GM12874 (cell line): ENCODE measurements around the gene YWHAG.

Experiments used
- CTCF ChIP-seq: IDR thresholded peaks from 2 replicates; pipeline ENCODE4 v1.5.1; 2011; ENCODE audit warnings: low read depth, mild to moderate bottlenecking, control low read depth, low read length, moderate library complexity; ENCODE audit not compliant: insufficient read depth

YWHAG gene

DNA sequence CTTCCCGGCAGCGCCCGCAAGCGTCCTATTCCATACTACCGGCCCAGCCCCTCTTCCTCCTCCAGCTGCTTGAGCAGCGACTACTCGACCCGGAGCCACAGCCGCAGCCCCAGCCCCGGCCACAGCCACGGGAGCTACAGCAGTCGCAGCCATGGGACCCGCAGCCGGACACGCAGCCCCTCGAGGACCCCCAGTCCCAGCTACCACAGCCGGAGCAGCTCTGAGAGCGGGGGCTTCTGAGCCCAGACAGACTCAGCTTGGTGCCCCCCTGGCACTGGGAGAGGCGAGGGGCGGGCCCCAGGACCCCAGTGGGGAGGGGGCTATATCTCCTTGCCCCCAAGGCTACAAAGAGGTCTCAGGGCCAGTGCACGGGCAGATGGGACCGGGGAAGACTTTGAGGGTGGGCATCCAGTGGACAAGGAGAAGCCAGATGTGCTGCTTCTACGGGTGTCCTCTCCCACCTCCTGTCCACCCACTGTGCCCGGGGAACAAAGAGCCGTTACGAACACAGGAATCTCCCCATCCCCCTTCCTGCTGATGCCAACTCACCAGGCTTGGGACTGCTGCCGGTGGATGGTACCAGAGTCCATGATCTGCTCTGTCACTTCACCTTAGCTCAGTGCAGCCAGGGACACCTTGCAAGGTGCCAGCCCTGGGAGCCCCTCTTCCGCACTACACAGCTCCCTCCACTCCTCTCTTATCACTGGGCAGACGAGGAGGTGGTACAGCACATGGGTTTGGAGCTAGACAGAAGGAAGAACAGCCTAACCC, 73.0 kb downstream of the YWHAG start:
- no peak for TF ChIP-seq CTCF

- no peak for TF ChIP-seq CTCF
These were observed 75.3 kb downstream of the YWHAG start for GRCh38 chr7:76283254-76284159.

- TF ChIP-seq CTCF, result no peak
These were observed 76.2 kb downstream of the YWHAG start for GRCh38 chr7:76282344-76283253.

- TF ChIP-seq CTCF, result no peak
These were observed 77.0 kb downstream of the YWHAG start for GRCh38 chr7:76281706-76282343.

DNA sequence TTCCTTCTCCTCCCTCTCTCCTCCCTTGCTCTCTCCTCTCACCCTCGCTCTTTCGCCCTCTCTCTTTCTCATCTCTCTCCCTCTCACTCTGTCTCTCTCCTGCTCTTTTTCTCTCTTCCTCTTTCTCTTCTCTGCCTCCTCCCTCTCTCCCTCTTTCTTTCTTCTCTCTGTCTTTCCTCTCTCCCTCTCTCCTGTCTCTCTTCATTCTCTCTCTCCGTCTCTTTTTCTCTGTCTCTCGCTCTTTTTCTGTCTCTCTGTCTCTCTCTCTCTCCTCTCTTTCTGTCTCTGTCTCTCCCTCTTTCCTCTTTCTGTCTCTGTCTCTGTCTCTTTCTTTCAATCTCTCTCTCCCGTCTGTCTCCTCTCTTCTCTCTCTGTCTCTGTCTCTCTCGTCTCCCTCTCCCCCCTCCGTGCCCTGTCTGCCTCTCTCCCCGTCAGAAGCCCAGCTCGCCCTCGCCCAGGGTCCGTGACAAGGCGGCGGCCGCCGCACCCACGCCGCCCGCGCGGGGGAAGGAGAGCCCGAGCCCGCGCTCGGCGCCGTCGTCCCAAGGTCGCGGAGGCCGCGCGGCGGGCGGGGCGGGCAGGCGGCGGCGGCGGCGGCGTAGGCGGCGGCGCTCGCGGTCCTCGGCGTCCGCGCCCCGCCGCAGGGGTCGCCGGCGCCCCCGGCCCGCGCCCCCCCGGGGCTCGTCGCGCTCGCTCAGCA, 77.6 kb downstream of the YWHAG start:
- TF ChIP-seq CTCF, result no peak

DNA sequence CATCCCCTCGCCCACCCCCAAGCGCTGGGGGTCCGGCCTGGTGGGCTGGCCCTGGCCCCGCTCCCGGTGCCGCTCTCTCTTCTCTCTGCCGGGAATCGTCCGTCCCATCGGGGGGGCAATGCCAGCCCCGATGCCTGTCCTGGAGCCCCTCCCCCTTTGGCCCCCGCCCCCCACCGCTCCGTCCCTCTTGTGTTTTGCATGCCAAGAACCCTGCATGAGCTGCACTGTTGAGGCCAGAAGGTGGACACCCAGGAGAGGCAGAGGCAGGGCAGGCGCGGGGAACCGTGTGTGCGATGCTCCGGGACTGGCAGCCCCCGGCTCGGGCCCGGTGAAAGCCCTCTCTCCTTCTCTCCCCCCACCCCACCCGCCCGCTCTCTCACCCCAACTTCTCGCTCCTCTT, 78.4 kb downstream of the YWHAG start:
- TF ChIP-seq CTCF, result no peak
